HG03039 (cell line): ENCODE data around the gene HOXB9.

Experiments
- ATAC-seq: cut with Tn5 transposase; IDR thresholded peaks from one replicate; pipeline ENCODE4 v1.9.1; 2021; ENCODE audit warnings: mild to moderate bottlenecking, moderate library complexity; ENCODE audit not compliant: unreplicated experiment

Gene HOXB9

GRCh38 chr17:48588528-48588927 lies 37.6 kb downstream of the HOXB9 start:
- ATAC-seq, result no peak

- ATAC-seq, result no peak
These were observed 38.1 kb downstream of the HOXB9 start for GRCh38 chr17:48588074-48588415.

GRCh38 chr17:48587276-48588073 lies 38.7 kb downstream of the HOXB9 start:
- no peak for ATAC-seq

- ATAC-seq, result no peak
These were observed 39.6 kb downstream of the HOXB9 start for GRCh38 chr17:48586355-48587258.

GRCh38 chr17:48584223-48584741 lies 41.9 kb downstream of the HOXB9 start:
- ATAC-seq, result no peak

GRCh38 chr17:48583708-48584222 lies 42.4 kb downstream of the HOXB9 start:
- ATAC-seq, result no peak

GRCh38 chr17:48582750-48583069 lies 43.4 kb downstream of the HOXB9 start:
- no peak for ATAC-seq

GRCh38 chr17:48579760-48580554 lies 46.2 kb downstream of the HOXB9 start:
- ATAC-seq, result no peak

- no peak for ATAC-seq
These were observed 46.7 kb downstream of the HOXB9 start for GRCh38 chr17:48579471-48579759.

- no peak for ATAC-seq
These were observed 47.3 kb downstream of the HOXB9 start for GRCh38 chr17:48578616-48579470.

GRCh38 chr17:48577946-48578615 lies 48.1 kb downstream of the HOXB9 start, which contains the start of gene HOXB4:
HOXB4 (minus strand) TSS chr17:48578350; CDS start chr17:48578319, 31 bp downstream.
- no peak for ATAC-seq

- ATAC-seq, result no peak
These were observed 48.7 kb downstream of the HOXB9 start for GRCh38 chr17:48577330-48577945.

- no peak for ATAC-seq
These were observed 49.5 kb downstream of the HOXB9 start for GRCh38 chr17:48576479-48577309.

GRCh38 chr17:48575673-48576478 lies 50.3 kb downstream of the HOXB9 start:
- no peak for ATAC-seq

GRCh38 chr17:48575066-48575582 lies 51.0 kb downstream of the HOXB9 start:
- ATAC-seq, result no peak

GRCh38 chr17:48574505-48575065 lies 51.6 kb downstream of the HOXB9 start:
- ATAC-seq, result no peak
